Daoy (cell line): ENCODE results near the gene KIRREL3. TPM values are rescaled to one million over a fixed set of nuclear protein-coding genes. Genes with fewer than 3 reads are reported as not detected.

Experiments used
- DNase-seq: peaks from one replicate; pipeline ENCODE4 v3.0.0-alpha.2; 2015; ENCODE audit warnings: low read depth
- total RNA-seq: library from RNA; depleted of rRNA; stranded (reverse); fragments of >200 nt; shearing (Covaris generic); gene quantifications from 2 replicates; pipeline ENCODE4 v1.2.3, GENCODE V29; 2014

KIRREL3 gene
- total RNA-seq, 1 experiment from 2014 or later: 2.4 TPM

DNA sequence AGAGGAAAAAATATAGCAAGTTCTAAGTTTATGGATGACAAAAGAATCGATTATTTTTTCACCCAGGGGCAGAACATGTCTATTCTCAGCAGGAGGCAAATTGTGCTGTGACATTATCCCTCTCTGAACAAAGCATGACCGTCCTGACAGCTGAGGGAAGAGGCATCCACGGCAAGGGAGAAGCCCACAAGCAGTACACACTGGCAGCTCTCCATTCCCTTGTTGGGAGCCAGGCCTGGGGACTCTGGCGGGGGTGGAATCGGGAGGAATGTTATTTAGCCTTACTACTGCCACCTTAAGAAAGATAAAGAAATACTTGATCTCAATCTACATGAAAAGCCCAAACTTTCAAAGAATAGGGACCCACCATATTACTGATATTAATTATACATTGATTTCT, 3.4 kb downstream of the KIRREL3 start:
- peak; percentile 41 for DNase-seq

DNA sequence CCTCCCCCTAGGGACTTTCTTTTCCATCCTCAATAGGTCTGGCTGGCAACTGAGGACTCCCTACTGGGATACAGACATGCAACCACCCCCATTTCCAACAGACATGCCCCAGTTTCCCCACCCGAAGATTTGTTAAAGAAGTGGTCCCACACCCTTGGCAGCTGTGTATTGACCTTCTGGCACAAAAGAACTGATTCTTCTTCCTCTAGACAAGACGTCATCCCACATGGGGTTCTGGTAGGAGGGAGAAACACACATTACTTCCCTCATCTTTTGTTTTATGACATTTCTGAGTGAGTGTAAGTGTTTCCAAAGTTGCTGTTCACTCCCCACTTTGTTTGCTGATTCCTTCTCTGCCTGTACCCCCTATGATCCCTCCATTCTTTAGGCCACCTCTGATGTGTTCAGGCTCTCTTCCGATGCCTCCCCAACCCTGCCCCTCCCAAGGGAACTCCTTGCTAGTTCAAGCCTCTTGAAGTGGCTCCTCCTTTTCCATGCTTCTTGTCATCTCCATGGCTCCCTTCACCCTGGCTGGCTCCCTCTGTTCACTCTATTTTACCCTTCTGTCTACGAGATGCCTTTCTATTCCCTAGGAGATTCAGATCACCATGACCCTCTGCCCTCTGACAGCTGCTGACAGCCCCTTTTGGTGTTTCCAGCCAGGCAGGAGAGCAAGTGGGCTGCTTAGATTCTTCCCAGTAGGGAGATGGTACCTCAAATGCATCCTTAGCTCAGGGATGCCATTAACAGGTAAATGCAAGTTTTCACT, 4.3 kb downstream of the KIRREL3 start:
- no peak for DNase-seq

- DNase-seq: no peak
Observed at GRCh38 chr11:126993599-126993998, 7.0 kb downstream of the KIRREL3 start.

DNA sequence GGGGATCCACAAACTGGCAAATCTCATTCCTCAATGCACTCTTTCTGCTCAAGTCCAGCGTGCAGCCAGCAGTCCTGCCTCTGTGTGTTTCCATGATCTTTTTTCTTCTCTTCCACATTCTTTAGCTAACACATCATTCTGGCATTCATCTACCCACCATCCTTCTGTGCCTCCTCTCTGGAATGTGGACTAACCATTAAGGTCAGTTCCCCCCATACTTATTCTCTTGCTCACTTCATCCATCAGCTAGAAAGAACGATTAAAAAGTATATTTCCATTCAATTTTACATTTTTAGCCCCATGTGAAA, 7.8 kb downstream of the KIRREL3 start:
- peak; percentile 78 for DNase-seq

DNA sequence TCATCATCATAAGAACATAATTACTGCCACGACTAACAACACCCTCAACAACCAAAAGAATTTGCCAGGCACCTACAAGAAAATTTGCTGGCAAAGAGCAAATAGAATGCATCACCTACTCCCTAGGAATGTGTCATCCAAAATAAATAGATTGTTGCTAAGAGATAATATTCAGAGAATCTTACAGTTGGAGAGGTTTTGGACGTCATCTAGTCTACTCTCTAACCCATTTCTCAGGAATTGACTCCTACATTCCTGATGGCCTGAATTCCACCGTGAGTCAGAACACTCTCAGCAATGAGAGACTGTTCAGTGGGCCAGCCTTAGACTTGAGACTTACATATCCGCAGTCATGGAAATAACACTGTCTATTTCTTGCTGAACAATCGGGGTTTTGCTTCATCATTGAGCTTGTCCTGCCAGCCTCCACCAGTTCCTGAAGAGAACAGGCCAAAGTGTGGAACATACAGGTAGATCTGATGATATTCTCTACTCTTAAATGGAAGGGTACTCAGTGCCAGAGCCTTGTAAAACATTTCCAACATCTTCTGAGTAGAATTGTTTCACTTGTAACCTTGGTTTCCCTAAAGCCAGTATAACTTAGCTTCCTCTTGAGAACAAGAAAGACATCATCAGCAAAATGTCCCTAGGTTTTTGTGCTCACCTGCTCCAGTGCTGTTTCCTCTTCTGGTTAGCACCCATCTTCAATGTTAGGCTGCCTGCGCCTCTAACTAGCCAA, 8.3 kb downstream of the KIRREL3 start:
- DNase-seq: peak; percentile 94

GRCh38 chr11:126991596-126991995, 9.0 kb downstream of the KIRREL3 start:
- peak; percentile 56 for DNase-seq

DNA sequence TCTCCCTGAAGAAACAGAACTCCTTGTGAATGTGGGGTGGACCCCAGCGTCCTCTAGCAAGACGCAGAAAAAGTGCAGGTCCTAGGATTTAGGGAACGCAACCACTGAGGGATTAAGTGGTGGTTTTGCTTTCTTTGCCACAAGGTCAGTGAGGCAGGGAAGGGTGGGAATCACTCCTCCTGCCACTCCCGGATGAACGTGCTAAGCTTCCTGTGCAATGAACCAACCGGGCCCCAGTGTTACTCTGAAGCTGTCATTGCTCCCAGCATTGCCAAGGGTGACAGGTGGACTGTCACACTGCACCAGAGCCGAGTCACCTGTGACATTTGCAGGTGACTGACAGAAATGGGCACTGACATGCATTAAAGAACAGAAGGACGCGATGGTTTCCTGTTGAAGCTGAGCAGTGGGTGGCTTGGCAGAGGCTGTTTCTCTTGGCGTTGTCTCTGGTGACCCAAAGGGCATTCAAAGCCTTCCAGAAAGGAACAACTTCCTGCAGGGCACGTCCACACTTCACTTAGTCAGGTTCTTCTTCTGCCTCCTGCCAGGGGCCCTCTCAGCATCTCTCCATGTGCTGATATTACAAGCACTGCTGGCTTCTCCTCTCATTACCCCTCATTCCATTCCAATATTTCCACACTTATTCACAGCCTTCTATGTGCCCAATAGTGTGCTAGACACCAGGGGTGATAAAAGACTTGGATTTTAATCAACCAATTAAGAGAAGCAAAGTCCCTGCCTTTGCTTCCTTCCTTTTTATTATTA, 9.7 kb downstream of the KIRREL3 start:
- DNase-seq: peak; percentile 59

- DNase-seq: peak; percentile 88
Observed at GRCh38 chr11:126989942-126990715, 10.4 kb downstream of the KIRREL3 start.

- DNase-seq: no peak
Observed at GRCh38 chr11:126988655-126989054, 11.9 kb downstream of the KIRREL3 start.

GRCh38 chr11:126981635-126982034, 18.9 kb downstream of the KIRREL3 start:
- DNase-seq: no peak

GRCh38 chr11:126978911-126979310, 21.7 kb downstream of the KIRREL3 start:
- DNase-seq: no peak

- DNase-seq: no peak
Observed at GRCh38 chr11:126978165-126978564, 22.4 kb downstream of the KIRREL3 start.

DNA sequence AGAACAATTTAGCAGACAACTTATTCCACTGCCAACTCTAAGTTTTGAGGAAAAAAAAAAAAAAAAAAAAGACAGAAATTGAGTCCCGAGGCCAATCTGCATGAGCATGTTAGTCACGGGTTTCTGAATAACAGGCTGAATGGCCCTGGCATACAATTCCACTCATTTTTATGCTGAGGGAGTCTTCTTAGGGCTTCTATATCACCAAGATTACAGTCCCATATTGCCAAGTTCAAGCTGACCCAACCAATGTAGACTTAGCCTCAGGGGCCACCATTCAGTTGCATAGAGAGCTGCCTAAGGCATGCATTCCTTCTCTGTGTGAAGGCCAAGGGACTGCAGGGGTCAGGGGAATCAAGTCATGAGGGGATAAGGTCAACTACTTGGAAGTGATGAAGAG, 27.5 kb downstream of the KIRREL3 start:
- DNase-seq: no peak

DNA sequence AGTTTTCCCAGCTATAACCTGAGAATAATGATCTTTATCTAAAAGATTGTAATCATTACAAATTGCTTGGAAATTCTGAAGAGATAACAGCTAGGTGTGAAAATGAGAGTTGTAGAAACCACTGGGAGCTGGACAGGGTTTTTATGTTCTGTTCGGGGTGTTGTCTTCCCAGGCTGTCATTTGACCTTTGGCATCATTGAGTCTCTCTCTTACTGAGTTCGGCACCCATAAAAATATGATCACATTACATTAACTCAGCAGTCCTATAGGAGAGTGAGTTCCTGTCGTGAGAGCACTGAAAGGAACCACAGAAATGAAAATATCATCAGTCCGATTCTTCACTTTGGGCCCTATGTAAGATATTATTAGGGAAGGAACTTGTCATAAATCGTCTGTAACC, 29.3 kb downstream of the KIRREL3 start:
- DNase-seq: no peak

GRCh38 chr11:126969865-126970479, 30.6 kb downstream of the KIRREL3 start:
- DNase-seq: peak; percentile 57

DNA sequence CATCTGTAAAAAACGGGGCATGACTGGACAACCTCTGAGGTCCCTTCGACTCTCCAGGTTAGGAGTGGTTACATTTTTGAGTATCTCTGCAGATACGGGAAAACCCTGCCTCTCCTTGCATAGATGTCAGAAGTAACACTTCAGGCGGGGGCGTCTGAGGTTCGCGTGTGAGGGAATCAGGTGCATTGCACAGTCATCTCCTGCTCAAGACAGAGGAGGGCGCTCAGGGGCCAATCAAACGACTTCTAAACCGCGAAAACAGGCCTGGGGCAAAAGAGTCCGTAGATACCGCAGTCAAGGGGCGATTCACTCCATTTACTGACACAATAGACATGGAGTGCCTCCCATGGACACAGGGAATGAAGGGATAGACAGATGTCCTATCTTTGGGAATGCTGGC, 31.7 kb downstream of the KIRREL3 start:
- no peak for DNase-seq

DNA sequence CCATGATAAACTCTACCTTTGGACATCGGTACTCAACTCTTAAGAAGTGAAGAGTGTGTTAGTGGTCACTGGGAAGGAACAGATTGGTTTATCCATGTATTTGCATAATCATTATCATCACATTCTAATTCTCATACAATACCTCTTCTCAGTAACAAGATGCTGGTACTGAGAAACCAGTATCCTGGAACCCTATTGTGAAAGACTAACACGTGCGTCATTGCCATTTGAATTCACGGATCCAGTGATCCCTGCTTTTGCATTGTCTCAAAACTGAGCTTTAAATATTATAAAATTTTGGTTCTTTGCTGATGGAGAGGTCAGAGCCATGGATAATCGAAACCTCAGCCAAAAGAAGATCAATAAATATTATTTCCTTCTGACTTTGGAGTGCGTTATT, 35.2 kb downstream of the KIRREL3 start:
- no peak for DNase-seq

DNA sequence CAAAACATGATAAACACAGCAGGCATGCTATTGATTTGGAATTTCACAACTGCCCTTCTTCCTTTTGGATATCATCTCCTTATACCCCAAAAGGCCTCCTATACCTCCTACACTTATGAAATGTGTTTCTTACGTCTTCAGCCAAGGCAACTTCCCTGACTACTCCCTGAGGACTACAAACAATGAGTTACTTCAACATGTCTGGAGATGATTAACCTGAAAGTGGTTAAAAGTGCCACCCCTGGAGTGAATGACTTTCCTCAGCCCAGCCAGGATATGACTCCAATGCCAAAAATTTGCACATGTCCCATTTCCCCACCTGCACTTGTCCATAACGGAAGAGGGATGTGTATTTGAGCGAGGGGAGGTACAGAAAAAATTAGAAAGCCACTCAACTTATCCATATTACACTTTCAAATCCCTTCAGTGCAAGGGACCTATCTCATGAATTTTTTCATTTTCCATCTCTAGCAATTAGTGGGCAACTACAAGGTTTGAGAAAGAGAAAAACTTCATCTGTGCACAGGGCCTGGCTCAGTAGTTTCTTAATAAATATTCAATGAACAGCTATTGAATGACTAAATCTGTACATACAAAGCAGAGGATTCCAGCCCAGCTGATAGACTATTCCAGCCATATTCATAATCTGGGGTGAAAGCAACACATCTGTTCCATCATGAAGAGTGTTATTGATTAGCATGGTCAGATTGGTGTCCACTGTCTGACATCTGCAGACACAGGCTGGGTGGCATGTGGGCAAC, 36.8 kb downstream of the KIRREL3 start:
- DNase-seq: peak; percentile 82

DNA sequence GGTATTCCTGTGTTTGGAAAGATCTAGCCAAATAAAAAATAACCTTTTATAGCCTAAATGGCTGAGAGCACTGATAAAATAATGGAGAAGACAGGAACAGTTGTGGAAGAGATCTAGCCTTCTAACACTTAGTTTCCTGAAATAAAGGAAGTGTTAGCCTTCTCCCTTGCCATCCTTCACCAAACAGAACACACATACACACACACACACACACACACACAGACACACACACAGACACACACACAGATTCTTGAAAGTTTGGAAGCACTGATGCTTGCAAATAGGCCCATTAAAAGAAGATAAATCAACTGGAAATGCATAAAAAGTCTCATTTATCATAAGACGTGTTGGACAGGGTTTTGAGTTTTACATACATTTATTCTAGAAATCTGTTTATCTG, 37.5 kb downstream of the KIRREL3 start:
- no peak for DNase-seq

DNA sequence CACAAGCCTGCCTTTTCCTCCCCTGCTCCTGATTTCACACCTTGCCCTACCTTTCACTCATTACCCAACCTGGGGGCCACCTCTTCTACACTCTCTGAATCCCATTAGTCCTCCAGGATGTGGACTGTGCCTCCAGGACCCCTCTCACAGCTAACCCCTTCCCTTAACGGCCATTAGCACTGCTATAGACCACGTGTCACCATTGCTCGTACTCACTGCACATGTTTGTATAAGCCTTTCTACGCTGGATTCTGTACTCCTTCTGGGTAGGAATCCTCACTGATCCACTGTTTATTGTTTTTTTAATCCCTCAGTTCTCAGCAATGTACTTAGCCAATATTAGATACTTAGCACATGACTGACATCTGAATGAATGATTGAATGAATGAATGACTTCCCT, 40.9 kb downstream of the KIRREL3 start:
- DNase-seq: no peak

- DNase-seq: no peak
Observed at GRCh38 chr11:126956635-126957034, 43.9 kb downstream of the KIRREL3 start.
